Measurements from ENCODE around the gene ASGR2.
"Not testable (repeated sequence)": the region's sequence is repeated elsewhere in the genome, so short reads cannot be mapped to it uniquely, and the experiment has no call there.

ASGR2 gene

GRCh38 chr17:7124923-7125322 lies 10.3 kb upstream of the ASGR2 start:
- DNase-seq (ENCODE audit: low read depth): no peak

DNA sequence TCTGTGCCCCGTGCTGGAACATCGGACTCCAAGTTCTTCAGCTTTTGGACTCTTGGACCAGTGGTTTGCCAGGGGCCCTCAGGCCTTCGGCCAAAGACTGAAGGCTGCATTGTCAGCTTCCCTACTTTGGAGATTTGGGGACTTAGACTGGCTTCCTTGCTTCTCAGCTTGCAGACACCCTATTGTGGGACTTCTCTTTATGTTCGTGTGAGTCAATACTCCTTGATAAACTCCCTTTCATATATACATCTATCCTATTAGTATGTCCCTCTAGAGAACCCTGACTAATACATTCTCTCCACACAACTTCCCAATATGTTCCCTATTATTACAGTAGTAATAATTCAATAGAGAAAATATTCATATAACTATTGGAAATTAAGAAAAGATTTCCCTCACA lies 9.2 kb upstream of the ASGR2 start:
- no peak for DNase-seq (ENCODE audit: low read depth)

DNA sequence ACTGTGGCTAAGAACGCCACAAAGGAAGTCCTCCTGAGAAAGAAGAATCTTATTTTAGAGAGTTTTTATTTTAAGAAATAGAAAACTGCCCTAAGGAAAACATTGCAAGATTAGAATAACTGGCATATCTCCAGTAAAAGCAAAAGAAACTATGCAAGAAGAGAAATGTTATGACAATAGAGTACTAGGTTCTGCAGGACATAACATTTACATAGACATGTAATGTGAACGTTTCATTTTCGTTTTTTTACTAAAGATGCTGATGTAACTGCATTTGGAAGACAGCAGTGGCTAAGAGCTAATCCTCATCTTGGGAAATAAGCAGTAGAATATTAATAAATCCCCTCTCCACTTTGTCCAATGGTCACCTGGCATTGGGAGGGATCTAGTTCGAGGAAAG lies 7.8 kb upstream of the ASGR2 start:
- DNase-seq (ENCODE audit: low read depth): no peak

- not testable (repeated sequence) for DNase-seq (ENCODE audit: low read depth)
Observed at GRCh38 chr17:7120635-7121034, 6.0 kb upstream of the ASGR2 start.

DNA sequence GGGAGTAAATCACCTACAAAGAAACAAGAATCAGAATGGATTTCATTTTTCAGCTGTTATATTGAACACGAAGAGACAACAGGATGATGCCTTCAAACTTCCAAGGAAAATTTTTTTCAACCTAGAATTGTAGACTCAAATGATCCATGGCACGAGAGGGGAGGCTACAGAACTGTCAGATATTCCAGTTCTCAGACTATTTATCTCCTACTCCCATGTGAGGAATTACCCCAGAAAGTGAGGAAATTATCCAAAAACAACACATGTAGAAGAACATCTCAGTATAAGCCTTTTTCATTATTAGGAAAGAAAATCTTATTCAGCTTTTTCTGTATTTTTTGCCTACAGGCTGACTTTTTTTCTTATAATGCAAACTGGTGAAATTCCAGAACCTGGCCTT lies 5.5 kb upstream of the ASGR2 start:
- no peak for DNase-seq (ENCODE audit: low read depth)

DNA sequence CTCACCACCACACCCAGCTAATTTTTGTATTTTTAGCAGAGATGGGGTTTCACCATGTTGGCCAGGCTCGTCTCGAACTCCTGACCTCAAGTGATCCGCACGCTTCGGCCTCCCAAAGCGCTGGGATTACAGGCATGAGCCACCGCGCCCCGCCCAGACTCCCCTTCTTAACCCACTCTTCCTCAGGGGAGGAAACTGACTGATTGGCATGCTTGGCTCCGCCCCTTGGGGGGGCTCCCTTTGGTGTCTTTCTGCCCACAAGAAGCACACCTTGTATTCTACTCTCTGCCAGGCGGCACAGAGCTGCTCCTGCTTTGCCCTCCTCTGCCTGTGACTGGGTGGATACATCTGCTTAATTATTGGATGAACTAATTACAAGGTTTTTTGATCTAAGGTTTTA lies 4.7 kb upstream of the ASGR2 start:
- DNase-seq (ENCODE audit: low read depth): no peak

DNA sequence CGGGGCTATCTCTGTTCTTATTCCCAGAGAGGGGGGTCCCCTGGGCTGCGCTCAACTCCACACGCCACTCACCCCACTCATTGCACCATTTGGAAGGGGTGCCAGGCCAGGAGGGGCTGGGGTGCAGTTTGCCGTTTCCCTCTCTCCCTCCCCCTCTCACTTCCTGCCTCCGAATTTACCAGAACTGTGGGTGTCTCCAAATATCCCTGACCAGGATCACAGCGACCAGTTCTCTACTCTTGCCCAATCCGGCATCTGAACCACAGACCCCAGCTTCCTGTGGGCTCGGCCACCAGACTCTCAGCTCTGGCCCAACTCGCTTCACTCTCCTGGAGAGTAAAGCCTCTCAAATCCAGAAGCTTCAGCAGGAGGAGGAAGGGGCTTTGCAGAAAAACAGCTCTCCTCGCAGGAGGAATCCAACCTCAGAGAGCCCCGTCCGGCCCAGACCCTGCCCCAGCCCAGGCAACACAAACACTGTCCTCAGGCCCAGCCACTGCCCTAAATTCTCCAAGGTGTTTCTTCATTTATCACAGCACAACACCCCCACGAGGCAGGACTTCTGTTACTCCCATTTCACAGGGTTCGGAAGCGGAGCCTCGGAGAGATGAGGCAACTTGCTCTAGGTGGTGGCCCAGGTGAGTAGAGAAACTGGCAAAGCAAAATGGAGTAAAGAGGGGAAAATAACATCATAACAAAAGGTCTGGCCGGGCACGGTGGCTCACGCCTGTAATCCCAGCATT lies 423 bp upstream of the ASGR2 start:
- DNase-seq (ENCODE audit: low read depth): no peak

DNA sequence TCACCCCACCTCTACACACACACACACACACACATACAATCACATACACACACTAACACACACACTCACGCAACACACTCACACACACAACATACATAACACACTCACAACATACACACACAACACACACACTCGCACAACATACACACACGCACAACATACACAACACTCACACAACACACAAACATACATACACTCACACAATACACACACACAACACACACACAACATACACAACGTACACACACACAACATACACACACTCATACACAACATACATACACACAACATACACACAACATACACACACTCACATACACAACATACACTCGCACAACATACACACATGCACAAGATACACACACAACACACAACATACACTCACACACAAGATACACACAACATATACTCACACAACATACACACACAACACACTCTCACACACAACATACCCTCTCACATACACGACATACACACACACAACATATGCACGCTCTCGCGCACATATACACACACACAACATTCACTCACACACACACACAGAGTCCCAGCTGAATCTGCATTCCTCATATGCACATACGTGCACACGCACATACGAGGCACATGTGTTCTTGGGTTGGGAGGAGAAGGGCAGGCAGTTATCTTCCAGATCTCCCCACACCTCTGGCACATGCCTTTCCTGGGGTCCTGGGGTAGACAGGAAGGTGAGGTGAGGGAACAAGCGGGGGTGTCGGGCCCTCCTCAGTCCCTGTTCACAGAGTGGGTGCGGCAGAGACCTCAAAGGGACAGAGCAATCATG lies 1.1 kb downstream of the ASGR2 start:
- no peak for DNase-seq (ENCODE audit: low read depth)

GRCh38 chr17:7112510-7113108 lies 2.0 kb downstream of the ASGR2 start:
- no peak for DNase-seq (ENCODE audit: low read depth)

DNA sequence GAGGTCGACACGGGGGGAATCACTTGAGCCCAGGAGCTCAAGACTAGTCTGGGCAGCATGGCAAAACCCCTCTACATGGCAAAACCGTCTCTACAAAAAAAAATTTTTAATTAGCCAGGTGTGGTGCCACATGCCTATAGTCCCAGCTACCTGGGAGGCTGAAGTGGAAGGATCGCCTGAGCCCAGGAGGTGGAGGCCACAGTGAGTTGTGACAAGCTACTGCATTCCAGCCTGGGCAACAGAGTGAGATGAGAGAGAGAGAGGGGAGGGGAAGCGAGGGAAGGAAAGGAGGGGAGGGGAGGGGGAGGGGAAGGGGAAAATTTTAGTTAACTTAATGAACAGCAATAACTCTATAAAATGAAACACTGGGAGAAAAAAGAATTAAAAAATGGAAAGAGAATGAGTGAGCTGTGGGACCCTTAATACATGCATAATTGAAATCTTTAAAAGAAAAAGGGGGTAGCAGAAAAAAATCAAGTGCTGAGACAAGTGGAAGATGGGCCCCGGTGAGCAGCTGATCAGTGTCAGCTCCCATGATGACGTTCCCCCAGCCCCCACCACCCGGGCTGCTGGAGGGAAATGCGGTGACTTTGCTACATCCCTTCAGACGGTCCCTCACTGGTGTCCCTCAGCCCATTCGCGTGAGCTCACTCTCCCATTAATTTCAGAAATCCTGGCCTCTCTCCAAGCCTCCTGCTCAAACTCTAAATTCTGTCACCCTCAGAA lies 2.7 kb downstream of the ASGR2 start:
- no peak for DNase-seq (ENCODE audit: low read depth)

GRCh38 chr17:7110617-7111306 lies 3.9 kb downstream of the ASGR2 start:
- no peak for DNase-seq (ENCODE audit: low read depth)

GRCh38 chr17:7109461-7110322 lies 4.9 kb downstream of the ASGR2 start:
- no peak for DNase-seq (ENCODE audit: low read depth)

GRCh38 chr17:7108981-7109380 lies 5.6 kb downstream of the ASGR2 start:
- DNase-seq (ENCODE audit: low read depth): no peak

GRCh38 chr17:7108560-7108925 lies 6.1 kb downstream of the ASGR2 start:
- DNase-seq (ENCODE audit: low read depth): no peak

DNA sequence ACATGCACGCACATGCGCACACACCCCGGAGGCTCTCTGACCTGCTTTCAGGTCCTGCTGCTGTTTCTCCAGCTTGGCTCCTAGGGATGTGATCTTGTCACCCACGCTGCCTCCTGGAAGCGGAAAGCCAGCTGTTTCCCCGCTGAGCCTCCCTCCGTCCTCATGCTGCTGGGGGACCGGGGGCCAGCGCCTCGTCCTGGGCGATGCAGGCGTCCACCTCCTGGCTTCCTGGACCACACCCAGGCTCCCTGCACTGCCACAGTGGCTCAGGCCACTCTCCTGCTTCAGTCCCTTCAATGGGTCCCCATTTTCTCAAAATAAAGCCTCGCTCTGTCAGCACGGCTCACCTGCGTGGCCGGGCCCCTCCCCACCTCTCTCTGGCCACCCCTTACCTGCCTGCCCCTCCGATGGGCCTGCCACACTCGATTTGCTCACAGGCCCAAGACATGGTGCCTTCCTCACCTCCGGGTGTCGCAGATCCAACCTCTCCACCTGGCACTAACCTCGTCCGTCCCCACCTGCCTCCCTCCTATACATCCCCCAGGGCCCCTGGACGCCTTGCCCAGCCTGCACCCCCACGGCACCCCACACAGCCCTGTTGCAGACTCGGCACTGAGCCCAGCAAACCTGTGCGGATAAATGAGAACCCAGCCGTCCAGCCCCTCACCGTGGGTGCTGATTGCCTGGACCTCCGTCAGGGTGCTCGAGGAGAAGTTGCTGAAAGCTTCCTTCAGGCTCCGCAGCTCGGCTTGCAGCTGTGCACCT lies 6.6 kb downstream of the ASGR2 start:
- DNase-seq (ENCODE audit: low read depth): no peak

DNA sequence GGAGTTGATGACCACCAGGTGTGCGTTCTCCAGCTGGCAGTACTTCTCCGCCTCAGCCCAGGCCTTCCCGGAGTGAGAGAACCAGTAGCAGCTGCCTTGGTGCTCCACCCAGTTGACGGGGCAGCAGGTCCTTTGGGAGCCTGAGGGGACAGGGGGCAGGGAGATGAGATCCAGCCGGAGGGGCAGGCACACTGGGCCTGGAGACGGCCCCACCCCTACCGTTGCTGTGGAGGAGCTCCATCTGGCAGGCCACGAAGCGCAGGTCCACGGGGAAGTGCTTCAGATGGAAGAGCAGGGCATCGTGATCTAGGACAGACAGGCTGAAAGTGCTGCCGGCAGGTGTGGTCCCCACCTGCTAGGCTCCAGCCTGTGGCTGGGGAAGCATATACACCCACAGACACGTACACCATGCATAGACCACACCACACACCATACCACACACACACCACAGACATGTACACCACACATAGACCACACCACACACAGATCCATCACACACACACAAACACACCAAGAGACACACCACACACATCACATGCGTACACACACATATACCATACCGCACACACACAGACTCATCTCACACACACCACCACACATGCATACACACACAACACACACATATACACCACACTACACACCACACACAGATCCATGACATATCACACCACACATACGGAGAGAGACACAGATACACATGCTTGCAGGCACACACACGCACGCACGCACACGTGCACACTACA lies 7.4 kb downstream of the ASGR2 start:
- no peak for DNase-seq (ENCODE audit: low read depth)

GRCh38 chr17:7102421-7102820 lies 12.2 kb downstream of the ASGR2 start:
- DNase-seq (ENCODE audit: low read depth): no peak

- DNase-seq (ENCODE audit: low read depth): no peak
Observed at GRCh38 chr17:7101531-7101930, 13.1 kb downstream of the ASGR2 start.

GRCh38 chr17:7100641-7101379 lies 13.8 kb downstream of the ASGR2 start:
- not testable (repeated sequence) for DNase-seq (ENCODE audit: low read depth)

Measured in activated T-cell treated with anti-CD3 and anti-CD28 coated beads for 24 hours (primary cell).